DND-41 (cell line): Measurements from ENCODE around the gene PTPRG.

ENCODE experiments used
- ATAC-seq: fragments of 200-7000 bp; cut with Tn5 transposase; 3 replicates; pipeline ENCODE4 v1.9.1; 2021; ENCODE audit warnings: low read depth; ENCODE audit not compliant: insufficient read depth
- DNase-seq: peaks from one replicate; pipeline ENCODE4 v3.0.0-alpha.2; 2020
- H2AFZ ChIP-seq: 2 replicates; pipeline ENCODE4 v1.6.0; 2012; ENCODE audit warnings: low read depth, low read length
- H3K27ac ChIP-seq: 2 replicates; pipeline ENCODE4 v1.5.1; 2012; ENCODE audit warnings: low read length, inconsistent platforms
- H3K27me3 ChIP-seq: fragments of 200-600 bp; sonication (generic); 2 replicates; pipeline ENCODE4 v1.6.0; 2012; ENCODE audit warnings: low read length, mild to moderate bottlenecking, inconsistent platforms; ENCODE audit not compliant: insufficient read depth, poor library complexity
- H3K36me3 ChIP-seq: 2 replicates; pipeline ENCODE4 v1.5.1; 2012; ENCODE audit warnings: low read length, inconsistent platforms; ENCODE audit not compliant: insufficient read depth
- H3K4me1 ChIP-seq: 2 replicates; pipeline ENCODE4 v1.5.1; 2012; ENCODE audit warnings: mild to moderate bottlenecking, low read length; ENCODE audit not compliant: insufficient read depth
- H3K4me2 ChIP-seq: 2 replicates; pipeline ENCODE4 v1.6.0; 2012; ENCODE audit warnings: mild to moderate bottlenecking, moderate library complexity, low read length, inconsistent platforms; ENCODE audit not compliant: insufficient read depth
- H3K4me3 ChIP-seq, 2 experiments: fragments of 200-600 bp in 1 of 2; shearing (Covaris generic) in 1 of 2; 2 replicates each; pipeline ENCODE4 v1.5.1; 2012 to 2016; ENCODE audit warnings: inconsistent platforms in 2 of 2, low read length in 2 of 2, mild to moderate bottlenecking in 2 of 2, low read depth in 1 of 2, moderate library complexity in 1 of 2
- H3K79me2 ChIP-seq: 2 replicates; pipeline ENCODE4 v1.6.0; 2012; ENCODE audit warnings: low read length, inconsistent platforms; ENCODE audit not compliant: insufficient read depth
- H3K9ac ChIP-seq: 2 replicates; pipeline ENCODE4 v1.6.0; 2012; ENCODE audit warnings: low read depth, mild to moderate bottlenecking, inconsistent platforms, low read length, moderate library complexity
- H3K9me3 ChIP-seq: 2 replicates; pipeline ENCODE4 v1.5.1; 2012; ENCODE audit warnings: low read length, moderate library complexity, mild to moderate bottlenecking, inconsistent platforms; ENCODE audit not compliant: insufficient read depth, severe bottlenecking
- H4K20me1 ChIP-seq: 2 replicates; pipeline ENCODE4 v1.6.0; 2012; ENCODE audit warnings: low read length; ENCODE audit not compliant: insufficient read depth
- EZH2 ChIP-seq: IDR thresholded peaks from 3 replicates; pipeline ENCODE4 v1.6.1; 2012; ENCODE audit warnings: borderline replicate concordance, low read depth, mild to moderate bottlenecking, moderate library complexity, low read length, inconsistent platforms; ENCODE audit not compliant: severe bottlenecking
- TF ChIP-seq, protein P1 (sequence below): IDR thresholded peaks from 2 replicates; pipeline ENCODE4 v1.5.1; 2012; ENCODE audit warnings: borderline replicate concordance, low read length, moderate library complexity, mild to moderate bottlenecking; ENCODE audit not compliant: poor library complexity, severe bottlenecking; ENCODE audit errors: extremely low read depth

The PTPRG gene

DNA sequence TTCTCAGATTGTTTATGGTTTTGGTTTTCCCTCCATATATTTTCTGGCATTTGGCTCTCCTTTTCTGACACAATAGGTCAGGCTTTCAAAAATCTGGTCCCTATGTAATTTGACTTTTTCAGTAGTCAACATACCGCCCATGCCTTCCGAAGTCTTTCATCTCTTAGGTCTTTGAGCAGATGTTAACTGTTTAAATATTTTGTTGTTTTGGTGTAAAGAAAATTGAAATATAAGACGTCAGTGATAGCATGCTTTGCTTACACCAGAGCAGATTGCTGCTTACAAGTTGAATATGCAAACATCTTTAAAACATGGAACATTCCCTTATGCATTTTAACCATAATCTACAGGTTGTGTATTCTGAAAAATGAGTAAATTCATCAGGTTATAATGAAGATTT is 233.0 kb downstream of the PTPRG start:
- Histone ChIP-seq H4K20me1 (no peaks in the 10 kb centered on the region), H3K27ac (no peak overlapping the region), H3K27me3 (no peaks in the 10 kb centered on the region), H3K4me3 (no peak overlapping the region), H3K4me1 (no peaks in the 10 kb centered on the region), H3K9me3 (no peaks in the 10 kb centered on the region), H3K9ac (no peak overlapping the region), H3K36me3 (no peaks in the 10 kb centered on the region), H3K79me2 (no peaks in the 10 kb centered on the region; the same call in 1 of the 2 replicates), H2AFZ (no peak overlapping the region), H3K4me2 (no peak overlapping the region)
- TF ChIP-seq, protein P1, sequence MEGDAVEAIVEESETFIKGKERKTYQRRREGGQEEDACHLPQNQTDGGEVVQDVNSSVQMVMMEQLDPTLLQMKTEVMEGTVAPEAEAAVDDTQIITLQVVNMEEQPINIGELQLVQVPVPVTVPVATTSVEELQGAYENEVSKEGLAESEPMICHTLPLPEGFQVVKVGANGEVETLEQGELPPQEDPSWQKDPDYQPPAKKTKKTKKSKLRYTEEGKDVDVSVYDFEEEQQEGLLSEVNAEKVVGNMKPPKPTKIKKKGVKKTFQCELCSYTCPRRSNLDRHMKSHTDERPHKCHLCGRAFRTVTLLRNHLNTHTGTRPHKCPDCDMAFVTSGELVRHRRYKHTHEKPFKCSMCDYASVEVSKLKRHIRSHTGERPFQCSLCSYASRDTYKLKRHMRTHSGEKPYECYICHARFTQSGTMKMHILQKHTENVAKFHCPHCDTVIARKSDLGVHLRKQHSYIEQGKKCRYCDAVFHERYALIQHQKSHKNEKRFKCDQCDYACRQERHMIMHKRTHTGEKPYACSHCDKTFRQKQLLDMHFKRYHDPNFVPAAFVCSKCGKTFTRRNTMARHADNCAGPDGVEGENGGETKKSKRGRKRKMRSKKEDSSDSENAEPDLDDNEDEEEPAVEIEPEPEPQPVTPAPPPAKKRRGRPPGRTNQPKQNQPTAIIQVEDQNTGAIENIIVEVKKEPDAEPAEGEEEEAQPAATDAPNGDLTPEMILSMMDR = no peak
- no peak for TF ChIP-seq EZH2
- ATAC-seq (no peak), DNase-seq (no peak)

GRCh38 chr3:61794961-61795360 is 233.6 kb downstream of the PTPRG start:
- TF ChIP-seq EZH2 = no peak
- TF ChIP-seq, protein P1 = no peak
- DNase-seq (no peak), ATAC-seq (no peak)
- Histone ChIP-seq H3K4me3 (no peak overlapping the region), H3K36me3 (no peaks in the 10 kb centered on the region), H2AFZ (no peak overlapping the region), H4K20me1 (no peaks in the 10 kb centered on the region), H3K9me3 (no peaks in the 10 kb centered on the region), H3K79me2 (no peaks in the 10 kb centered on the region; the same call in 1 of the 2 replicates), H3K27ac (no peak overlapping the region), H3K4me2 (no peak overlapping the region), H3K9ac (no peak overlapping the region), H3K4me1 (no peaks in the 10 kb centered on the region), H3K27me3 (no peaks in the 10 kb centered on the region)

DNA sequence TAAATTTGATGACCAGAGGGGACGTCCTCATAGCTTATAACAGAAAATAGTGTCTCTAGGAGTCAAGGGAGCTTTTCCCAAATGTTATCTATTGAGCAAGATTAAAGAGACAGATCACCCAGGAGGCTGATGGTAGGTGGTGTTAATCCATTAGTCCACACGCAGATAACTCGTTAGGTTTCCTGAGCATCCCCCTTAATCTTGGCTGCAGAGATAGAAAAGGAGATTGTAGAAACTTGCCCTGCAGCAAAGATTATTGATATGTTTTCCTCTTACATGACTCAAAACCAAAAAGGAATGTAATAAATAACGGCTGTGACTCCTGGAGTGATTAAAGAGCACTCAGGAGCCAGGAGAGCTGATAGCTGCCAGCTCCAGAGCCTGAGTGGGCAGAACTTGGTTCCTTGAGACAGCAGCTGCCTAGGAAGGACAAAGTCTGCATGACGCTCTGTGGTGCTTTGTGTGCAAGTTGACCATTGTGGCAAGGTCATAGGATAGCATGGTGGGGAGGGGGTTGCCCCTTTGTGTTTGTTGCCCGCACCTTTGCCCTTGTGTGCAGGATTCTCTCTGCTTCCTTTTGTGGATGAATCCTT is 234.8 kb downstream of the PTPRG start:
- Histone ChIP-seq H3K36me3 (no peaks in the 10 kb centered on the region), H3K79me2 (no peaks in the 10 kb centered on the region; the same call in 1 of the 2 replicates), H3K9ac (no peak overlapping the region), H3K4me2 (no peak overlapping the region), H3K4me3 (no peak overlapping the region), H4K20me1 (no peaks in the 10 kb centered on the region), H3K27ac (no peak overlapping the region), H3K27me3 (no peaks in the 10 kb centered on the region), H3K4me1 (no peaks in the 10 kb centered on the region), H3K9me3 (no peaks in the 10 kb centered on the region), H2AFZ (no peak overlapping the region)
- DNase-seq (no peak), ATAC-seq (no peak)
- TF ChIP-seq, protein P1 = no peak
- TF ChIP-seq EZH2 = no peak
